Camera-type eye (tissue), 1 donor: ENCODE data around the gene PLPPR4. TPM values are rescaled to one million over a fixed set of nuclear protein-coding genes. Genes with fewer than 3 reads are reported as not detected.

Experiments
- total RNA-seq: library from RNA; depleted of rRNA; stranded (reverse); fragments of >200 nt; gene quantifications from one replicate; pipeline ENCODE4 v1.2.3, GENCODE V29; 2014

The PLPPR4 gene
- total RNA-seq: 39.2 TPM

GRCh38 chr1:99264201-99265021 is at the start of gene PLPPR4:
PLPPR4 (plus strand) TSS chr1:99264492; CDS start chr1:99264594, 102 bp downstream.

